Measurements from ENCODE around the gene C18orf63. TPM values are rescaled to one million over a fixed set of nuclear protein-coding genes. Genes with fewer than 3 reads are reported as not detected.

C18orf63 gene
- total and polyA plus RNA-seq, 2 experiments from 2014 or later = not detected

DNA sequence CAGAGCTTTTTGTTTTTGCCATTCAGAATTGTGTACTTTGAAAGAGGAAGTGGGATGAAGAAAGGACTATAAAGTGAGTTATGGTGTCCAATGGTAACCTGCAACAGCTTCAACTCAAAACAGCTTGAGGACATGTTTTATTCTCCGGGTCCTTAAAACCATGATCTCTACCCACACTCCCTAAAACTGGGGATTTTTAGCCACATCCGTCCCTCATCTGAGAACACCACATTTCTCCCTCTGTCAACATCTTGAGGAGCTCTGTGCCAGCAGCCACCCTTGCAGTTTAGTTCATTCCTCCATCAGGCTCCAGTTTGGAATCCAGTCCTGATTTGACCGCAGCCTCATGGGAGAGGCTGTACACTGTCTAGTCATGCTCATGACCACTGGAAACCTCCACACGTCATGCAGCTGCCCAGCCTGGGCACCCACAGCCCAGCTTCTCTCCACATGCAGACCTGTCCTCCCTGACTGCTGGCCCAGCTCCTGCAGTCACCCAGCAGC lies 62.6 kb downstream of the C18orf63 start (continued):
- TF ChIP-seq, protein P1, sequence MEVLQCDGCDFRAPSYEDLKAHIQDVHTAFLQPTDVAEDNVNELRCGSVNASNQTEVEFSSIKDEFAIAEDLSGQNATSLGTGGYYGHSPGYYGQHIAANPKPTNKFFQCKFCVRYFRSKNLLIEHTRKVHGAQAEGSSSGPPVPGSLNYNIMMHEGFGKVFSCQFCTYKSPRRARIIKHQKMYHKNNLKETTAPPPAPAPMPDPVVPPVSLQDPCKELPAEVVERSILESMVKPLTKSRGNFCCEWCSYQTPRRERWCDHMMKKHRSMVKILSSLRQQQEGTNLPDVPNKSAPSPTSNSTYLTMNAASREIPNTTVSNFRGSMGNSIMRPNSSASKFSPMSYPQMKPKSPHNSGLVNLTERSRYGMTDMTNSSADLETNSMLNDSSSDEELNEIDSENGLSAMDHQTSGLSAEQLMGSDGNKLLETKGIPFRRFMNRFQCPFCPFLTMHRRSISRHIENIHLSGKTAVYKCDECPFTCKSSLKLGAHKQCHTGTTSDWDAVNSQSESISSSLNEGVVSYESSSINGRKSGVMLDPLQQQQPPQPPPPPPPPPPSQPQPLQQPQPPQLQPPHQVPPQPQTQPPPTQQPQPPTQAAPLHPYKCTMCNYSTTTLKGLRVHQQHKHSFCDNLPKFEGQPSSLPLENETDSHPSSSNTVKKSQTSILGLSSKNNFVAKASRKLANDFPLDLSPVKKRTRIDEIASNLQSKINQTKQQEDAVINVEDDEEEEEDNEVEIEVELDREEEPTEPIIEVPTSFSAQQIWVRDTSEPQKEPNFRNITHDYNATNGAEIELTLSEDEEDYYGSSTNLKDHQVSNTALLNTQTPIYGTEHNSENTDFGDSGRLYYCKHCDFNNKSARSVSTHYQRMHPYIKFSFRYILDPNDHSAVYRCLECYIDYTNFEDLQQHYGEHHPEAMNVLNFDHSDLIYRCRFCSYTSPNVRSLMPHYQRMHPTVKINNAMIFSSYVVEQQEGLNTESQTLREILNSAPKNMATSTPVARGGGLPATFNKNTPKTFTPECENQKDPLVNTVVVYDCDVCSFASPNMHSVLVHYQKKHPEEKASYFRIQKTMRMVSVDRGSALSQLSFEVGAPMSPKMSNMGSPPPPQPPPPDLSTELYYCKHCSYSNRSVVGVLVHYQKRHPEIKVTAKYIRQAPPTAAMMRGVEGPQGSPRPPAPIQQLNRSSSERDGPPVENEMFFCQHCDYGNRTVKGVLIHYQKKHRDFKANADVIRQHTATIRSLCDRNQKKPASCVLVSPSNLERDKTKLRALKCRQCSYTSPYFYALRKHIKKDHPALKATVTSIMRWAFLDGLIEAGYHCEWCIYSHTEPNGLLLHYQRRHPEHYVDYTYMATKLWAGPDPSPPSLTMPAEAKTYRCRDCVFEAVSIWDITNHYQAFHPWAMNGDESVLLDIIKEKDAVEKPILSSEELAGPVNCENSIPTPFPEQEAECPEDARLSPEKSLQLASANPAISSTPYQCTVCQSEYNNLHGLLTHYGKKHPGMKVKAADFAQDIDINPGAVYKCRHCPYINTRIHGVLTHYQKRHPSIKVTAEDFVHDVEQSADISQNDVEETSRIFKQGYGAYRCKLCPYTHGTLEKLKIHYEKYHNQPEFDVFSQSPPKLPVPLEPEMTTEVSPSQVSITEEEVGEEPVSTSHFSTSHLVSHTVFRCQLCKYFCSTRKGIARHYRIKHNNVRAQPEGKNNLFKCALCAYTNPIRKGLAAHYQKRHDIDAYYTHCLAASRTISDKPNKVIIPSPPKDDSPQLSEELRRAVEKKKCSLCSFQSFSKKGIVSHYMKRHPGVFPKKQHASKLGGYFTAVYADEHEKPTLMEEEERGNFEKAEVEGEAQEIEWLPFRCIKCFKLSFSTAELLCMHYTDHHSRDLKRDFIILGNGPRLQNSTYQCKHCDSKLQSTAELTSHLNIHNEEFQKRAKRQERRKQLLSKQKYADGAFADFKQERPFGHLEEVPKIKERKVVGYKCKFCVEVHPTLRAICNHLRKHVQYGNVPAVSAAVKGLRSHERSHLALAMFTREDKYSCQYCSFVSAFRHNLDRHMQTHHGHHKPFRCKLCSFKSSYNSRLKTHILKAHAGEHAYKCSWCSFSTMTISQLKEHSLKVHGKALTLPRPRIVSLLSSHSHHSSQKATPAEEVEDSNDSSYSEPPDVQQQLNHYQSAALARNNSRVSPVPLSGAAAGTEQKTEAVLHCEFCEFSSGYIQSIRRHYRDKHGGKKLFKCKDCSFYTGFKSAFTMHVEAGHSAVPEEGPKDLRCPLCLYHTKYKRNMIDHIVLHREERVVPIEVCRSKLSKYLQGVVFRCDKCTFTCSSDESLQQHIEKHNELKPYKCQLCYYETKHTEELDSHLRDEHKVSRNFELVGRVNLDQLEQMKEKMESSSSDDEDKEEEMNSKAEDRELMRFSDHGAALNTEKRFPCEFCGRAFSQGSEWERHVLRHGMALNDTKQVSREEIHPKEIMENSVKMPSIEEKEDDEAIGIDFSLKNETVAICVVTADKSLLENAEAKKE (CRISPR knock-in tag; IDR thresholded peaks at IDR 0.05) = no peak
- TF ChIP-seq, protein P2, sequence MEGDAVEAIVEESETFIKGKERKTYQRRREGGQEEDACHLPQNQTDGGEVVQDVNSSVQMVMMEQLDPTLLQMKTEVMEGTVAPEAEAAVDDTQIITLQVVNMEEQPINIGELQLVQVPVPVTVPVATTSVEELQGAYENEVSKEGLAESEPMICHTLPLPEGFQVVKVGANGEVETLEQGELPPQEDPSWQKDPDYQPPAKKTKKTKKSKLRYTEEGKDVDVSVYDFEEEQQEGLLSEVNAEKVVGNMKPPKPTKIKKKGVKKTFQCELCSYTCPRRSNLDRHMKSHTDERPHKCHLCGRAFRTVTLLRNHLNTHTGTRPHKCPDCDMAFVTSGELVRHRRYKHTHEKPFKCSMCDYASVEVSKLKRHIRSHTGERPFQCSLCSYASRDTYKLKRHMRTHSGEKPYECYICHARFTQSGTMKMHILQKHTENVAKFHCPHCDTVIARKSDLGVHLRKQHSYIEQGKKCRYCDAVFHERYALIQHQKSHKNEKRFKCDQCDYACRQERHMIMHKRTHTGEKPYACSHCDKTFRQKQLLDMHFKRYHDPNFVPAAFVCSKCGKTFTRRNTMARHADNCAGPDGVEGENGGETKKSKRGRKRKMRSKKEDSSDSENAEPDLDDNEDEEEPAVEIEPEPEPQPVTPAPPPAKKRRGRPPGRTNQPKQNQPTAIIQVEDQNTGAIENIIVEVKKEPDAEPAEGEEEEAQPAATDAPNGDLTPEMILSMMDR (conservative IDR thresholded peaks at IDR 0.05; ENCODE audit: low read depth in 2 of 2) = no peak

DNA sequence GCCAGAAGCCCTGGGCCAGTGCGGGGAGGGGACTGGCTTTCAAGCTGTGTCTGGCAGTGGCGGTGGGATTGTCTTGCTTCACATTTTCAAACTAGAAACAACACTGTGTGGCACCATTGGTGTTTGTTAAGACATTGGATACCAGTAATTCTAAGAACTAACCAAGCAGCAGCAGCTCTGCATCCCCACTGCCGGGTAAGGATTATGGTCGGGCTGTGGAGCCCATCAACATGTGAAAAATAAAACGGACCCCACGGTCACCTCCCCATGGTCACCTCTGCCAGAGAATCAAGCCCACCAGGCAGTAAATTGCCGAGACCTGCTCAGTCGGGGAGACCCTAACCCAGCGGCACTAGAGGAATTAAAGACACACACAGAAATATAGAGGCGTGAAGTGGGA lies 65.3 kb downstream of the C18orf63 start:
- no peak for DNase-seq (ENCODE audit: low spot score)
- H3K9me2 ChIP-seq (ENCODE audit: insufficient read depth) = no peaks in the 10 kb centered on the region; the same call in 1 of the 2 replicates
- H2AFZ ChIP-seq = no peak overlapping the region
- Mint-ChIP-seq H3K36me3 (ENCODE audit: low read depth) (peaks cover 19% of the 10 kb centered on the region; the same call in 2 of the 3 replicates), H3K9me3 (peaks cover 43% of the 10 kb centered on the region), H3K4me1 (peaks cover 15% of the 10 kb centered on the region), H3K4me3 (no peak overlapping the region), H3K27me3 (ENCODE audit: insufficient read depth, low read depth, poor library complexity) (peaks cover 7% of the 10 kb centered on the region), H3K27ac (no peak overlapping the region)
- H3K79me2 ChIP-seq (replicated peaks; ENCODE audit: insufficient read depth) = no peaks in the 10 kb centered on the region
- no peaks in the 10 kb centered on the region for H4K20me1 ChIP-seq (replicated peaks; ENCODE audit: insufficient read depth)
- H3K36me3 ChIP-seq (ENCODE audit: insufficient read depth) = no peaks in the 10 kb centered on the region
- H3F3A ChIP-seq (replicated peaks; ENCODE audit: low read depth) = no peaks in the 10 kb centered on the region
- H3K4me2 ChIP-seq = no peak overlapping the region
- no peak overlapping the region for H3K27ac ChIP-seq (ENCODE audit: low read depth)
- TF ChIP-seq, protein P3, sequence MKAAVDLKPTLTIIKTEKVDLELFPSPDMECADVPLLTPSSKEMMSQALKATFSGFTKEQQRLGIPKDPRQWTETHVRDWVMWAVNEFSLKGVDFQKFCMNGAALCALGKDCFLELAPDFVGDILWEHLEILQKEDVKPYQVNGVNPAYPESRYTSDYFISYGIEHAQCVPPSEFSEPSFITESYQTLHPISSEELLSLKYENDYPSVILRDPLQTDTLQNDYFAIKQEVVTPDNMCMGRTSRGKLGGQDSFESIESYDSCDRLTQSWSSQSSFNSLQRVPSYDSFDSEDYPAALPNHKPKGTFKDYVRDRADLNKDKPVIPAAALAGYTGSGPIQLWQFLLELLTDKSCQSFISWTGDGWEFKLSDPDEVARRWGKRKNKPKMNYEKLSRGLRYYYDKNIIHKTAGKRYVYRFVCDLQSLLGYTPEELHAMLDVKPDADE (IDR thresholded peaks at IDR 0.05) = no peak
- TF ChIP-seq, protein P1 (CRISPR knock-in tag; IDR thresholded peaks at IDR 0.05) = no peak
- TF ChIP-seq EZH2 (IDR thresholded peaks at IDR 0.05; ENCODE audit: low read depth, unreplicated experiment) (no peak), NANOG (IDR thresholded peaks at IDR 0.05; ENCODE audit: borderline replicate concordance) (no peak), ZNF331 (CRISPR knock-in tag; IDR thresholded peaks at IDR 0.05; ENCODE audit: low read depth) (no peak)
- H3K27me3 ChIP-seq (ENCODE audit: insufficient read depth) = no peaks in the 10 kb centered on the region
- no peak for ATAC-seq
- peaks cover 11% of the 10 kb centered on the region for H3K4me1 ChIP-seq (ENCODE audit: insufficient read depth)
- H3K4me3 ChIP-seq = no peak overlapping the region
